ENCODE data around the gene SHMT1.

SHMT1 gene

DNA sequence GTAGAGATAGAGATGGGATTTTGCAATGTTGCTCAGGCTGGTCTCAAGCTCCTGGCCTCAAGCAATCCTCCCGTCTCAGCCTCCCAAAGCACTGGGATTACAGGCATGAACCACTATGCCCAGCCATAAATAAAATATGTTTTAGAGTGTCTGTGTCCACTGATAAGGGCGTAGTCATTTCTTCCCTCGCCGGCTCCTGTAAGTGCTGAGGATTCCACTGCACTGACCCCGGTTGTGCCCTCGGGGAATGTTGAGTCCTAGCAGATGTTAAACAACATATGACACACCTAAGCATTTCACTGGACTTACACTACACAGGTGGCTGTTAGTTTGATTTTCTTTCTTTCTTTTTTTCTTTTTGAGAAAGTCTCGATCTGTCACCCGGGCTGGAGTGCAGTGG, 5.6 kb upstream of the SHMT1 start:
- H3K9me3 ChIP-seq: no peaks in the 10 kb centered on the region
- DNase-seq: no peak
- TF ChIP-seq, protein P1, sequence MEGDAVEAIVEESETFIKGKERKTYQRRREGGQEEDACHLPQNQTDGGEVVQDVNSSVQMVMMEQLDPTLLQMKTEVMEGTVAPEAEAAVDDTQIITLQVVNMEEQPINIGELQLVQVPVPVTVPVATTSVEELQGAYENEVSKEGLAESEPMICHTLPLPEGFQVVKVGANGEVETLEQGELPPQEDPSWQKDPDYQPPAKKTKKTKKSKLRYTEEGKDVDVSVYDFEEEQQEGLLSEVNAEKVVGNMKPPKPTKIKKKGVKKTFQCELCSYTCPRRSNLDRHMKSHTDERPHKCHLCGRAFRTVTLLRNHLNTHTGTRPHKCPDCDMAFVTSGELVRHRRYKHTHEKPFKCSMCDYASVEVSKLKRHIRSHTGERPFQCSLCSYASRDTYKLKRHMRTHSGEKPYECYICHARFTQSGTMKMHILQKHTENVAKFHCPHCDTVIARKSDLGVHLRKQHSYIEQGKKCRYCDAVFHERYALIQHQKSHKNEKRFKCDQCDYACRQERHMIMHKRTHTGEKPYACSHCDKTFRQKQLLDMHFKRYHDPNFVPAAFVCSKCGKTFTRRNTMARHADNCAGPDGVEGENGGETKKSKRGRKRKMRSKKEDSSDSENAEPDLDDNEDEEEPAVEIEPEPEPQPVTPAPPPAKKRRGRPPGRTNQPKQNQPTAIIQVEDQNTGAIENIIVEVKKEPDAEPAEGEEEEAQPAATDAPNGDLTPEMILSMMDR (IDR thresholded peaks at IDR 0.05; ENCODE audit: low read depth, low read length): no peak

DNA sequence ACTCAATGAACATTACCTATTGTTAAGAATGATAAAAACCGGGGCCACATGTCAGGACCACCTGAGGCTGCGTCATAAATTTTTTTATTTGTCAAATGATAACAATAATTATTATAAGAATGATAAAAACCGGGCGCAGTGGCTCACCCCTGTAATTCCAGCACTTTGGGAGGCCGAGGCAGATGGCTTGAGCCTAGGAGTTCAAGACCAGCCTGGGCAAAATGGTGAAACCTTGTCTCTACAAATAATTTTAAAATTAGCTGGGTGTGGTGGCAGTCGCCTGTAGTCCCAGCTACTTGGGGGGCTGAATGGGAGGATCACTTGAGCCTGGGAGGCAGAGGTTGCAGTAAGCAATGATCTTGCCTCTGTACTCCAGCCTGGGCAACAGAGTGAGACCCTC, 816 bp upstream of the SHMT1 start:
- H3K27me3 ChIP-seq: no peaks in the 10 kb centered on the region
- TF ChIP-seq, protein P1 (IDR thresholded peaks at IDR 0.05; ENCODE audit: low read depth, low read length): no peak
- H3K4me1 ChIP-seq: no peaks in the 10 kb centered on the region
- no peak for DNase-seq
- no peaks in the 10 kb centered on the region for H3K9me3 ChIP-seq
- no peaks in the 10 kb centered on the region for H3K36me3 ChIP-seq
- no peak overlapping the region for H3K4me3 ChIP-seq (ENCODE audit: low read depth, low read length)

More for the DNA sequence above, 5.6 kb upstream of the SHMT1 start:
- Histone ChIP-seq H3K4me3 (ENCODE audit: low read depth, low read length) (no peak overlapping the region), H3K36me3 (no peaks in the 10 kb centered on the region), H3K27me3 (no peaks in the 10 kb centered on the region), H3K4me1 (no peaks in the 10 kb centered on the region)

DNA sequence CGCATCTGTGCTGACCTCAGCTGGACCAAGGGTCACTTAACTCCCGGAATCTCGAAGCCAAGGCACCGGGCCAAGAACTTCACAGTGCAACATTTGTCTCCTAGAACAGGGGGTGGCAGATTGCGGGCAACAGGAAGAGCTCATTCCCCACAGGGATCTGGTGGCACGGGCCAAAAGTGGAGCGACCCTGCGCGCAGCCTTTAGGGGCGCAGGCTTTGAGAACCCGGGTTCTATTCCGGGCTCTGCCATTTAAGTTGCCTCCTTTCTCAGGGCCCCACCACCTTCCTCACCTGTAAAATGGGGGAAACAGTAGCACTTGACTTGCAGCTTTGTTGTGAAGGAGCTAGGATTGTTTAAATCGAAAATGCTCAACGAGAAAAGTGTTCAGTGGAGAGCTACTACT, 651 bp downstream of the SHMT1 start:
- H3K9me3 ChIP-seq: no peaks in the 10 kb centered on the region
- peak overlapping the region; percentile 72 for H3K4me3 ChIP-seq (ENCODE audit: low read depth, low read length)
- H3K4me1 ChIP-seq: no peaks in the 10 kb centered on the region
- H3K36me3 ChIP-seq: no peaks in the 10 kb centered on the region
- no peaks in the 10 kb centered on the region for H3K27me3 ChIP-seq
- no peak for DNase-seq
- TF ChIP-seq, protein P1 (IDR thresholded peaks at IDR 0.05; ENCODE audit: low read depth, low read length): no peak

DNA sequence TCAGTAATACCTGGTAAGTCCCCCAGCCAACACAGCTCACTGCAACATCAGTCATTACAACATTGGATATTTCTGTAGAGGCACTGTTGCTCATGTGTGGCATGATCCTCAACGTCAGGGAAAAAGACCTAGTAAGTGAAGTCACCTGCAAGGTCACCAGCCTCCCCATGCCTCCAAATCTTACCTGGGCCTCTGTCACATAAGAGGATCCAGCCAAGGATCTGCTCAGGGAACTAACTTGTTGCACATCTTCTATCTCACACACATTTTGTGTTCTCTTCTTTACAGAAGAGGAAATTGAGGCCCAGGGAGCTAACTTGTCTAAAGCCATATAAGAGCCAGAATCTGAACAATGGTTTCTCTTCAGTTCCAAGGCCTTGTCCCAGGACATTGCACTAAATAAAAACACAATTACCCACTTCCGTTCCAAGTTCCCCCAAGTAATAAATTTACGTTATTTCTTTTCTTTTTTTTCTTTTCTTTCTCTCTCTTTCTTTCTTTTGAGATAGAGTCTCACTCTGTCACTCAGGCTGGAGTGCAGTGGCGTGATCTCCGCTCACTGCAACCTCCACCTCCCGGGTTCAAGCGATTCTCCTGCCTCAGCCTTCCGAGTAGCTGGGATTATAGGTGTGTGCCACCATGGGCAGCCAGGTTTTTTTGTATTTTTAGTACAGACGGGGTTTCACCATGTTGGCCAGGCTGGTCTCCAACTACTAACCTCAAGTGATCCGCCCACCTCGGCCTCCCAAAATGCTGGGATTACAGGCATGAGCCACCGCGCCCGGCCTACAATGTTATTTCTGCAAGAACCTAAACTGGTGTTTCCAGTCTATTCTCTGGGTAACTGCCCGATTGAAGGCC, 1.3 kb downstream of the SHMT1 start:
- no peak for DNase-seq
- peak overlapping the region; percentile 72 for H3K4me3 ChIP-seq (ENCODE audit: low read depth, low read length)
- no peaks in the 10 kb centered on the region for H3K9me3 ChIP-seq
- H3K4me1 ChIP-seq: no peaks in the 10 kb centered on the region
- H3K36me3 ChIP-seq: no peaks in the 10 kb centered on the region
- TF ChIP-seq, protein P1 (IDR thresholded peaks at IDR 0.05; ENCODE audit: low read depth, low read length): no peak
- no peaks in the 10 kb centered on the region for H3K27me3 ChIP-seq

DNA sequence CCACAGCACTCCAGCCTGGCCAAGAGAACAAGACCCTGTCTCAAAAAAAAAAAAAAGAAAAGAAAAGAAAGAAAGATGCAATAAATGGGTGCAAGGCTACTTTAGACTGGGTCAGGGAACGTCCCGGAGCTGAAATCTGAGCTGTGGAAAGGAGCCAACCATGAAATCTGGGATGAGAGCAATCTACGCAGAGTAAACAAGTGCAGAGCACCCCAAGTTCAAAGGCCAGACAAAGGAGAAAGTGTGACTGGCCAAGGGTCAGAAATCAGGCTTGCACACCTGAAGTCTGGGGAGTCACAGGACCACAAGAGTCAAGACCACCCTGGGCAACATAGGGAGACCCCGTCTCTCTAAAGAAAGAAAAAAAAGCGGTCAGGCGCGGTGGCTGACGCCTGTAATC, 2.8 kb downstream of the SHMT1 start:
- TF ChIP-seq, protein P1 (IDR thresholded peaks at IDR 0.05; ENCODE audit: low read depth, low read length): no peak
- Histone ChIP-seq H3K27me3 (no peaks in the 10 kb centered on the region), H3K4me3 (ENCODE audit: low read depth, low read length) (no peak overlapping the region), H3K4me1 (no peaks in the 10 kb centered on the region), H3K9me3 (no peaks in the 10 kb centered on the region), H3K36me3 (no peaks in the 10 kb centered on the region)
- DNase-seq: no peak

DNA sequence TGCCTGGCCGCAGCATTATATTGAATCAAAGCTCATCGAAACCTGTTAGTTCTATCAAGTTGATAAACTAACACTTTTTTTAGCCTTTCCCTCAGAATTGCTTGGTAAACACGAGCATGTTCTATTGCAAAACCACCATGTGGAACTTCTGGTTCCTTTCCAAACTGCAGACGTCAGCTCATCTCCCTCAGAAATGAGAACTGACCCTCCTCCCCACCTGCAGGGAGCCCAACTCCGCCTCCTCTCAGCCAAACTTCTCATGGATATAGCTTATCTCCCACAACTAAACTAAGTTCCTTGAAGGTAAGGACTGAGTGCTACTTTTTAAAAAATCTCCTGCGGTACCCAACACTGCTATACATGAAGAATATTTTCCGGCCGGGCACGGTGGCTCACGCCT, 6.7 kb downstream of the SHMT1 start:
- DNase-seq: no peak
- TF ChIP-seq, protein P1 (IDR thresholded peaks at IDR 0.05; ENCODE audit: low read depth, low read length): no peak
- Histone ChIP-seq H3K9me3 (no peaks in the 10 kb centered on the region), H3K4me1 (no peaks in the 10 kb centered on the region), H3K36me3 (no peaks in the 10 kb centered on the region), H3K4me3 (ENCODE audit: low read depth, low read length) (no peak overlapping the region), H3K27me3 (no peaks in the 10 kb centered on the region)

All from BE2C (cell line).